Vagina (tissue), 2 donors: ENCODE results near the gene SPINK2.

Experiments used
- CTCF ChIP-seq, 3 experiments: fragments of 450-650 bp in 2 of 3; fragments of 200-600 bp in 1 of 3; sonication (generic) in 1 of 3; IDR thresholded peaks; one replicate each; pipeline ENCODE4 v1.5.1; 2017 to 2019; ENCODE audit warnings: antibody characterized with exemption in 3 of 3, mild to moderate bottlenecking in 2 of 3, moderate library complexity in 2 of 3
- POLR2A ChIP-seq, 2 donors: fragments of 450-650 bp; IDR thresholded peaks; one replicate each; pipeline ENCODE4 v1.6.1; 2017; ENCODE audit warnings: antibody characterized with exemption in 2 of 2, mild to moderate bottlenecking in 2 of 2, moderate library complexity in 2 of 2
- POLR2AphosphoS5 ChIP-seq, 2 donors: sonication (generic); formaldehyde crosslinking; IDR thresholded peaks; one replicate each; pipeline ENCODE4 v1.9.0; 2017; ENCODE audit warnings: antibody characterized with exemption in 2 of 2, mild to moderate bottlenecking in 2 of 2, low read depth in 1 of 2; ENCODE audit not compliant: insufficient read depth in 1 of 2

- TF ChIP-seq CTCF (IDR thresholded peaks at IDR 0.05) (no peak), POLR2A (IDR thresholded peaks at IDR 0.05) (no peak), POLR2AphosphoS5 (IDR thresholded peaks at IDR 0.05; ENCODE audit: insufficient read depth in 1 of 2, low read depth in 1 of 2) (no peak)
Measured at GRCh38 chr4:56799161-56799759, 22.2 kb downstream of the SPINK2 start.
